ENCODE results near the gene WFDC12. TPM values are rescaled to one million over a fixed set of nuclear protein-coding genes. Genes with fewer than 3 reads are reported as not detected.

Gene WFDC12
- total and polyA plus RNA-seq, 2 donors (not counting 1 experiment from before 2014, with no cell fraction given) = not detected

DNA sequence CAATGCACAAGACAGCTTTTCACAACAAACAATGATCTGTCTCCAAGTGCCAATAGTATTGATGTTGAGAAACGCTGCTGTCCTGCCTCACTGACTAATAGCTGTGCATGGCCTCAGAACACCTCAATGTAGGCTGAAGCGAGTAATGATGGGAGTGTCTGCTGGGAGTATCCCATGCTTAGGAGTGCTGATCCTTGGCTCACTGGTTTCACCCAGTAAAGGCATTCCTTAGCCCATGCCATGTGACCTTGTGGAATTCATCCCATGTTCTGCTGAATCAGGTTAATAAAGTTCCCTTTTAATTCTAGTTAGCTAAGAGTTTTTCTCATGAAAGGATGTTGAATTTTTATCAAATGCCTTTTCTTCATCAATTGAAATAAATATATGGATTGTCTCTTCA, 3.8 kb upstream of the WFDC12 start:
- no peak overlapping the region for H3K4me3 Mint-ChIP-seq
- POLR2A ChIA-PET = no interaction called here
- no peak overlapping the region for H3K27ac ChIP-seq (ENCODE audit: low read length in 2 of 2)
- intact Hi-C loops (cut with micrococcal nuclease) = no loop called here
- 80% methylated on average over 1 of the region's 2 CpGs for WGBS (ENCODE audit: insufficient coverage)
- no peaks in the 10 kb centered on the region for H3K4me1 Mint-ChIP-seq
- no peaks in the 10 kb centered on the region for H4K20me1 ChIP-seq (ENCODE audit: control insufficient read depth, insufficient read depth, low read length, poor library complexity, severe bottlenecking)
- TF ChIP-seq EZH2 (IDR thresholded peaks at IDR 0.05; ENCODE audit: borderline replicate concordance, insufficient read depth, low read depth, low read length, poor library complexity, severe bottlenecking) = no peak
- TF ChIP-seq, protein P1, sequence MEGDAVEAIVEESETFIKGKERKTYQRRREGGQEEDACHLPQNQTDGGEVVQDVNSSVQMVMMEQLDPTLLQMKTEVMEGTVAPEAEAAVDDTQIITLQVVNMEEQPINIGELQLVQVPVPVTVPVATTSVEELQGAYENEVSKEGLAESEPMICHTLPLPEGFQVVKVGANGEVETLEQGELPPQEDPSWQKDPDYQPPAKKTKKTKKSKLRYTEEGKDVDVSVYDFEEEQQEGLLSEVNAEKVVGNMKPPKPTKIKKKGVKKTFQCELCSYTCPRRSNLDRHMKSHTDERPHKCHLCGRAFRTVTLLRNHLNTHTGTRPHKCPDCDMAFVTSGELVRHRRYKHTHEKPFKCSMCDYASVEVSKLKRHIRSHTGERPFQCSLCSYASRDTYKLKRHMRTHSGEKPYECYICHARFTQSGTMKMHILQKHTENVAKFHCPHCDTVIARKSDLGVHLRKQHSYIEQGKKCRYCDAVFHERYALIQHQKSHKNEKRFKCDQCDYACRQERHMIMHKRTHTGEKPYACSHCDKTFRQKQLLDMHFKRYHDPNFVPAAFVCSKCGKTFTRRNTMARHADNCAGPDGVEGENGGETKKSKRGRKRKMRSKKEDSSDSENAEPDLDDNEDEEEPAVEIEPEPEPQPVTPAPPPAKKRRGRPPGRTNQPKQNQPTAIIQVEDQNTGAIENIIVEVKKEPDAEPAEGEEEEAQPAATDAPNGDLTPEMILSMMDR (IDR thresholded peaks at IDR 0.05) = no peak
- H3K4me1 ChIP-seq (ENCODE audit: control insufficient read depth in 2 of 2, insufficient read depth in 2 of 2, low read length in 2 of 2) = no peaks in the 10 kb centered on the region
- no peaks in the 10 kb centered on the region for H3K9me3 Mint-ChIP-seq (ENCODE audit: insufficient read depth)
- H3K27ac Mint-ChIP-seq = no peak overlapping the region
- H3K4me2 ChIP-seq (replicated peaks; ENCODE audit: low read depth, low read length, poor library complexity, severe bottlenecking) = no peak overlapping the region
- no peak overlapping the region for H3K4me3 ChIP-seq (ENCODE audit: control extremely low read depth in 1 of 5, extremely low read depth in 1 of 5, insufficient read depth in 1 of 5, low read depth in 2 of 5, low read length in 4 of 5)
- H3K27me3 ChIP-seq (replicated peaks in 1 of 4; ENCODE audit: control extremely low read depth in 1 of 4, control insufficient read depth in 3 of 4, insufficient read depth in 4 of 4, low read length in 3 of 4) = peaks cover 0 to 6% (median 4%) of the 10 kb centered on the region in 4 experiments
- no peaks in the 10 kb centered on the region for H3K36me3 ChIP-seq (replicated peaks in 1 of 2; ENCODE audit: control extremely low read depth in 1 of 2, control insufficient read depth in 1 of 2, extremely low read depth in 1 of 2, insufficient read depth in 2 of 2, low read length in 1 of 2)
- H3K79me2 ChIP-seq (ENCODE audit: control insufficient read depth, insufficient read depth, low read length) = no peaks in the 10 kb centered on the region
- no peak overlapping the region for H2AFZ ChIP-seq (ENCODE audit: insufficient read depth, low read depth, low read length, poor library complexity, severe bottlenecking)
- DNase-seq (no peak), ATAC-seq (ENCODE audit: low read depth) (no peak)
- peaks cover 40% of the 10 kb centered on the region for H3K27me3 Mint-ChIP-seq
- H3K9ac ChIP-seq (ENCODE audit: low read length) = no peak overlapping the region
- H3K9me3 ChIP-seq (ENCODE audit: control extremely low read depth in 1 of 3, control insufficient read depth in 2 of 3, insufficient read depth in 1 of 3, low read length in 2 of 3) = peaks cover 0 to 5% (median 0%) of the 10 kb centered on the region in 3 donors
- CTCF ChIA-PET = no interaction called here

DNA sequence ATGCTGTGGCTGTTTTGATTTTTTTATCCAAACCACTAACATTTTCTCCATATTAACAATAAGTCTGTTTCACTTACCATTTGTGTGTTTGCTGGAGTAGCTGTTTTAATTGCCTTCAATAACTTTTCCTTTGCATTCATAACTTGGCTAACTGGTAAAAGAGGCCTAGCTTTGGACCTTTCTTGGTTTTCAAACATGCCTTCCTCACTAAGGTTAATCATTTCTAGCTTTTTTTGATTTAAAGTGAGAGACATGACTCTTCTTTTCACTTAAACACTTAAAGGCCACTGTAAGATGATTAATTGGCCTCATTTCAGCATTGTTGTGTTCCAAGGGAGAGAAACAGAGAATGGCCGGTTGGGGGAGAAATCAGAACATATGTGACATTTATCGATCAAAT, 2.9 kb downstream of the WFDC12 start:
- peaks cover 52% of the 10 kb centered on the region for H3K27me3 Mint-ChIP-seq
- CTCF ChIA-PET = interaction anchor here (0.8 to 1.3 kb wide), 2 partner anchors 9 to 77 kb away, joined by 4 to 5 read pairs; no protein-coding TSS in a partner anchor

More for the DNA sequence above, 2.9 kb downstream of the WFDC12 start:
- no peaks in the 10 kb centered on the region for H3K4me1 Mint-ChIP-seq
- H3K4me3 ChIP-seq (ENCODE audit: control extremely low read depth in 1 of 5, extremely low read depth in 1 of 5, insufficient read depth in 1 of 5, low read depth in 2 of 5, low read length in 4 of 5) = no peak overlapping the region
- WGBS (ENCODE audit: insufficient coverage) = no CpG with 5 or more reads among the region's 2 CpGs
- peaks cover 0 to 5% (median 0%) of the 10 kb centered on the region in 3 donors for H3K9me3 ChIP-seq (ENCODE audit: control extremely low read depth in 1 of 3, control insufficient read depth in 2 of 3, insufficient read depth in 1 of 3, low read length in 2 of 3)
- H3K9me3 Mint-ChIP-seq (ENCODE audit: insufficient read depth) = no peaks in the 10 kb centered on the region
- POLR2A ChIA-PET = no interaction called here
- no peaks in the 10 kb centered on the region for H4K20me1 ChIP-seq (ENCODE audit: control insufficient read depth, insufficient read depth, low read length, poor library complexity, severe bottlenecking)
- H3K27ac Mint-ChIP-seq = no peak overlapping the region
- ATAC-seq (ENCODE audit: low read depth) (no peak), DNase-seq (no peak)
- no peaks in the 10 kb centered on the region for H3K79me2 ChIP-seq (ENCODE audit: control insufficient read depth, insufficient read depth, low read length)
- no peak overlapping the region for H3K27ac ChIP-seq (ENCODE audit: low read length in 2 of 2)
- peaks cover 0 to 7% (median 4%) of the 10 kb centered on the region in 4 experiments for H3K27me3 ChIP-seq (replicated peaks in 1 of 4; ENCODE audit: control extremely low read depth in 1 of 4, control insufficient read depth in 3 of 4, insufficient read depth in 4 of 4, low read length in 3 of 4)
- intact Hi-C loops (cut with micrococcal nuclease) = no loop called here
- no peaks in the 10 kb centered on the region for H3K36me3 ChIP-seq (replicated peaks in 1 of 2; ENCODE audit: control extremely low read depth in 1 of 2, control insufficient read depth in 1 of 2, extremely low read depth in 1 of 2, insufficient read depth in 2 of 2, low read length in 1 of 2)
- no peak overlapping the region for H3K4me2 ChIP-seq (replicated peaks; ENCODE audit: low read depth, low read length, poor library complexity, severe bottlenecking)
- TF ChIP-seq, protein P1 (IDR thresholded peaks at IDR 0.05) = no peak
- TF ChIP-seq EZH2 (IDR thresholded peaks at IDR 0.05; ENCODE audit: borderline replicate concordance, insufficient read depth, low read depth, low read length, poor library complexity, severe bottlenecking) = no peak
- no peaks in the 10 kb centered on the region for H3K4me1 ChIP-seq (ENCODE audit: control insufficient read depth in 2 of 2, insufficient read depth in 2 of 2, low read length in 2 of 2)
- no peak overlapping the region for H3K9ac ChIP-seq (ENCODE audit: low read length)
- no peak overlapping the region for H2AFZ ChIP-seq (ENCODE audit: insufficient read depth, low read depth, low read length, poor library complexity, severe bottlenecking)
- no peak overlapping the region for H3K4me3 Mint-ChIP-seq

Data from B cell (primary cell).